Measurements from ENCODE around the gene BACH2.

BACH2 gene

DNA sequence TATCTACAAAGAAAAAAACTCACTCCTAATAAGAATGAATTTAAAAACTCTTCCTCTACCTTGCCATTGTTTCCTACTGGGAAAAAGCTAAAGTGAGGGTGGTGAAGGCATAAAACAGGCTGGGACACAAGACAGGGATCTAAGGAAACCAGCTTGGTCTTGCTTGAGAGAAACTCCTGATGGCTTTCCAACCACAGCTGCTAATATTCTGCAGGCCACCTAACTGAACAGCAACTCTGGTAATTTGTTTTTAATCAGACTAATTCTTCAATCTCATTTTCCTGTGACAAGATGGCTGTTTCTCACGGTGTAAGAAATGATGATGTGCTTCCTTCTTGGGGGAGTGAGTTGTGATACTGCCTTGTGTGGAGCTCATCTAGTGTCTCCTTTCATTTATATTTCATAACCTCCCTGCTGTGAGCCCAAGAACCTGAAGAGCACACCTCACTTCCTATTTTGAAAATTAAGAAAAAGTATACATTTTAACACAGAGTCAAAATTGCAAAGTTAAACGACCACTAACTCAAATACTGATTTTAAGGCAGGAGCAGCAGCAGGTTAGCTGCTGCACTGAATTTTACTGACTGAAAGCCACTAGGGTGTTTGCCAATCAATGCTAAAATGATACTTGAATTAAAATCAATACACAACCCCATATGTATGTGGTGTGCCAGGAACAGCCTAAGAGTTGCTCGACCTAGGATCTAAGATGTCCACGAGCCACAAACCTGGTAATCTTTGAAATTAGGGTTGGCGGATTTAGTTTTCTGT, 58.0 kb downstream of the BACH2 start:
- in situ Hi-C loops (cut with HindIII; ENCODE audit: low sequenced_read_pairs) = no loop called here
- H3K4me3 ChIP-seq (ENCODE audit: low read depth, low read length) = no peak overlapping the region
- no peak for DNase-seq (ENCODE audit: low read depth, low spot score)
- TF ChIP-seq, protein P1, sequence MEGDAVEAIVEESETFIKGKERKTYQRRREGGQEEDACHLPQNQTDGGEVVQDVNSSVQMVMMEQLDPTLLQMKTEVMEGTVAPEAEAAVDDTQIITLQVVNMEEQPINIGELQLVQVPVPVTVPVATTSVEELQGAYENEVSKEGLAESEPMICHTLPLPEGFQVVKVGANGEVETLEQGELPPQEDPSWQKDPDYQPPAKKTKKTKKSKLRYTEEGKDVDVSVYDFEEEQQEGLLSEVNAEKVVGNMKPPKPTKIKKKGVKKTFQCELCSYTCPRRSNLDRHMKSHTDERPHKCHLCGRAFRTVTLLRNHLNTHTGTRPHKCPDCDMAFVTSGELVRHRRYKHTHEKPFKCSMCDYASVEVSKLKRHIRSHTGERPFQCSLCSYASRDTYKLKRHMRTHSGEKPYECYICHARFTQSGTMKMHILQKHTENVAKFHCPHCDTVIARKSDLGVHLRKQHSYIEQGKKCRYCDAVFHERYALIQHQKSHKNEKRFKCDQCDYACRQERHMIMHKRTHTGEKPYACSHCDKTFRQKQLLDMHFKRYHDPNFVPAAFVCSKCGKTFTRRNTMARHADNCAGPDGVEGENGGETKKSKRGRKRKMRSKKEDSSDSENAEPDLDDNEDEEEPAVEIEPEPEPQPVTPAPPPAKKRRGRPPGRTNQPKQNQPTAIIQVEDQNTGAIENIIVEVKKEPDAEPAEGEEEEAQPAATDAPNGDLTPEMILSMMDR (IDR thresholded peaks at IDR 0.05; ENCODE audit: low read depth, low read length) = no peak

DNA sequence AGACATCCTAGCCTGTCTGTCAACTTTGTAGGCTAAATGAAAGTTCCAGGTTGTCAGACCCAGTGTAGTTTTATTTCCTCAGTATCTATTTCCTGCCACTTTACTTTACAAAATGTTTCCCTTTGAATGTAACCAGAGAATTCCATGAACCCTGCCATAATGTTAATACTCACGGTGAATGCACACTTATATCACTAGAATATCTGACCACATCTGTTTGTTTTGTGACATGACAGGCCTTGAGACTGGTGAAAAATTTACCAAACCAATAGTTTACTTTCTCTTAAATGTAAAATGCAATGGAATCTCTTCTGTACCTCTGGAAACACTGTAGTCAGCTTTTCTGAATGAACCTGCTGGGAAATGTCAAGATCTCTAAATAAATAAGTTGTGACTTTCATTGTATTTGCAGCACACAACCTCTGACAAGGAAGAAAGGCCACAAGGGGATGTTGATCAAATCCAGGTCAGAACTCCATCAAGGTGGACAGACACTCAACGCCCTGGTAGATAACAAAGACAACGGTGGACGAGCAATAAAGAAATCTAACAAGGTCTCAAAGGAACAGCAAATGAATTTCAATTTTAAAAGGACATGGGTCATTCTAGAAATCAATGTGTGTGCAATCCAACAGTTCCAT, 59.2 kb downstream of the BACH2 start:
- no peak overlapping the region for H3K4me3 ChIP-seq (ENCODE audit: low read depth, low read length)
- in situ Hi-C loops (cut with HindIII; ENCODE audit: low sequenced_read_pairs) = no loop called here
- DNase-seq (ENCODE audit: low read depth, low spot score) = no peak
- TF ChIP-seq, protein P1 (IDR thresholded peaks at IDR 0.05; ENCODE audit: low read depth, low read length) = no peak

DNA sequence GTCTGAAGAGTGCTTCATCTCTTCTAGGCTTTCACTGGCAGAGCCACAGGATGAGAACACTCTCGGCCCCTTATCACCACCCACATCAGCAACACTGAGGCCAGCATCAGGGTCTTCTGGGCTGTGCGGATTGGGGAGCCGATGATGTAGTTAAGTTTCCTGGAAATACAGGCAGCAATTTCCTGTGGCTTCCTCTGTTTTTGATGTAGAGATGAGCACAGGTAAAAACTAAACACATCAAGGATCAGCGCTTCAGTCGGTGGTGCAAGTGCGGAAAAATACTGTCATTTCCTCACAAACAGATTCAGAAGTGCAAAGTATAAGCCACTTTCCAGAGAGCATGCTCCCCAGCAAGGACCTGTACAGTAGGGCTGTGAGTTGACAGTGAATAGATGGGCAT, 62.6 kb downstream of the BACH2 start:
- TF ChIP-seq, protein P1 (IDR thresholded peaks at IDR 0.05; ENCODE audit: low read depth, low read length) = no peak
- DNase-seq (ENCODE audit: low read depth, low spot score) = no peak
- in situ Hi-C loops (cut with HindIII; ENCODE audit: low sequenced_read_pairs) = no loop called here
- H3K4me3 ChIP-seq (ENCODE audit: low read depth, low read length) = no peak overlapping the region

DNA sequence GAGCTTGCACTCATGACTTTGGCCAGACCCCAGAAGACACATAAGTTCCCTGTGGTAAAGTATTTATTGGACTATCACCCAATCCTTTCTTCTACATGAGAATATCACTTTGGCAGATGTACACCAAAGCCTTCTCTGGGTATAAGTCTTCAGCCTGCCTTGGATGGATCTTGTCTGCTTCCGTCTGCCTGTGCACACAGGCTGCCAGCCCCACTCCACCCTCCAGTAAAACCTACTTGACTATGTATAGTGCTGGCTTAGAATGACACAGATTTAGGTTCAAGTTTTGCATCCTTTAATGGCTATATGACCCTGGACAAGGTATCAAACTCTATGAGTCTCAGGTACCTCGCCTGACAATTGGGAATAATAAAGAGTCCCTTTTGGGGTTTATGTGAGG, 63.4 kb downstream of the BACH2 start:
- no peak overlapping the region for H3K4me3 ChIP-seq (ENCODE audit: low read depth, low read length)
- TF ChIP-seq, protein P1 (IDR thresholded peaks at IDR 0.05; ENCODE audit: low read depth, low read length) = no peak
- DNase-seq (ENCODE audit: low read depth, low spot score) = no peak
- in situ Hi-C loops (cut with HindIII; ENCODE audit: low sequenced_read_pairs) = no loop called here

DNA sequence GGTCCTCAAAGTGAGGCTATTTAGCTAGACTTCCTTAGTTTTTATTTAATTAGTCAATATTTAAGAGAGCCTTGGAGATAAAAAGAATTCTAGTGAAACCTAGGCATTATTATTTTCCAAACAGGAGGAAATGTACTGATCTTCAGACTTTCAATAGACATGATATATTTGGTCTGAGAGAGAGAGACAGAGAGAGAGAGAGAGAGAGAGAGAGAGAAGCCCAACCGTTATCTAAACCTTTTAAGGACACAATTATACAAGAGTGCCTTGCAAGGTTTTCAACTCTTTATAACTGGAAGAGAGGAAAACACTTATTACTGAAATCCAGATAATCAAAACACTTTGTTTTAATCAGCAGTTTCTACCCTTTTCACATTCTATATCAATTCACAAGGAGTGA, 64.8 kb downstream of the BACH2 start:
- no peak for DNase-seq (ENCODE audit: low read depth, low spot score)
- H3K4me3 ChIP-seq (ENCODE audit: low read depth, low read length) = no peak overlapping the region
- TF ChIP-seq, protein P1 (IDR thresholded peaks at IDR 0.05; ENCODE audit: low read depth, low read length) = no peak
- in situ Hi-C loops (cut with HindIII; ENCODE audit: low sequenced_read_pairs) = no loop called here

DNA sequence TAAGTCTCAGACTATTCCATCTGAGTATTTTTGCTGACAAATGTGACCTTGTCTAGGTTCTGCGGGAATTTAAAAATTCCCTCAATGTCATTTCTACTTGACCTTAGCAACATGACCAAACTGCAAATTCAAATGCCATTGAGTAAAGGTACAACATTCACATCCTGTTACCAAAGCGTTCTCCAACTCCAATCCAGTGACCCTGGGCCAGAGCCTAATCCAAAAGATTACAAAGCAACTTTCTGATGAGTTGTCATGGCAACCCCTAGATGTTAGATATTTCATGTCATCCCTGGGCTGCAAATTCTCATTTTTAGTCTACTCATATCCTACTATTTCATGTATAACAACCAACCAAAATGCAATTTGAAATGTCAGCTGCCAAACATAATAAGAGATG, 65.3 kb downstream of the BACH2 start:
- no peak overlapping the region for H3K4me3 ChIP-seq (ENCODE audit: low read depth, low read length)
- TF ChIP-seq, protein P1 (IDR thresholded peaks at IDR 0.05; ENCODE audit: low read depth, low read length) = no peak
- no peak for DNase-seq (ENCODE audit: low read depth, low spot score)
- in situ Hi-C loops (cut with HindIII; ENCODE audit: low sequenced_read_pairs) = no loop called here
